Stimulated activated CD8-positive, alpha-beta memory T cell treated with anti-CD3 and anti-CD28 coated beads, Interleukin-15, amount 100 ng/mL, for 4 hours (primary cell): ENCODE results near the gene QTRT2.

Experiments
- DNase-seq, 2 donors: peaks; one replicate each; pipeline ENCODE4 v3.0.0-alpha.2; 2020; ENCODE audit warnings: low read depth in 2 of 2

The QTRT2 gene

GRCh38 chr3:114122027-114122709 lies 65.6 kb downstream of the QTRT2 start:
- DNase-seq, result no peak

- no peak for DNase-seq
Measured at GRCh38 chr3:114126461-114126860, 69.9 kb downstream of the QTRT2 start.

- no peak for DNase-seq
Measured at GRCh38 chr3:114127517-114127916, 71.0 kb downstream of the QTRT2 start.

GRCh38 chr3:114128231-114128630 lies 71.7 kb downstream of the QTRT2 start:
- DNase-seq, result no peak

- no peak for DNase-seq
Measured at GRCh38 chr3:114128826-114129225, 72.3 kb downstream of the QTRT2 start.

GRCh38 chr3:114132500-114132899 lies 76.0 kb downstream of the QTRT2 start:
- no peak for DNase-seq

- DNase-seq, result no peak
Measured at GRCh38 chr3:114133947-114134346, 77.4 kb downstream of the QTRT2 start.
